Body of pancreas (tissue), 4 donors: ENCODE measurements around the gene PIWIL4. TPM values are rescaled to one million over a fixed set of nuclear protein-coding genes. Genes with fewer than 3 reads are reported as not detected.

ENCODE experiments used
- ATAC-seq: fragments of 150-250 bp; one replicate; pipeline ENCODE4 v1.9.1; 2016
- DNase-seq, 4 donors: peaks; one replicate each; pipeline ENCODE4 v3.0.0-alpha.2; 2019
- H3K27ac ChIP-seq, 4 donors: fragments of 200-600 bp; sonication (generic); 1 replicate in 3 of 4; 2 replicates in 1 of 4; pipeline versions ENCODE4 v1.5.1 to v1.6.1; 2016 to 2019; ENCODE audit warnings: mild to moderate bottlenecking in 1 of 4, mixed read lengths in 1 of 4, moderate library complexity in 1 of 4
- H3K27me3 ChIP-seq, 2 donors: fragments of 200-600 bp; sonication (generic); one replicate each; pipeline ENCODE4 v1.6.0; 2016; ENCODE audit warnings: mild to moderate bottlenecking in 1 of 2
- H3K36me3 ChIP-seq, 2 donors: fragments of 200-600 bp; sonication (generic); replicated peaks in 1 of 2; 2 replicates each; pipeline ENCODE4 v1.5.1; 2016; ENCODE audit warnings: low read depth in 2 of 2; ENCODE audit not compliant: insufficient read depth in 1 of 2
- H3K4me1 ChIP-seq: fragments of 200-600 bp; sonication (generic); one replicate; pipeline ENCODE4 v1.6.0; 2016
- H3K4me3 ChIP-seq, 2 donors: fragments of 200-600 bp; sonication (generic); 1 replicate in 1 of 2; 2 replicates in 1 of 2; pipeline ENCODE4 v1.5.1; 2016 to 2019
- H3K9me3 ChIP-seq, 3 donors: fragments of 200-600 bp; sonication (generic); 1 replicate in 2 of 3; 2 replicates in 1 of 3; pipeline ENCODE4 v1.5.1; 2016
- POLR2A ChIP-seq, 3 donors: fragments of 450-650 bp; IDR thresholded peaks; one replicate each; pipeline ENCODE4 v1.6.1; 2016; ENCODE audit warnings: antibody characterized with exemption in 3 of 3, mild to moderate bottlenecking in 2 of 3
- WGBS, 2 donors: methylation state at CpG; one replicate each; pipeline ENCODE4 v1.1.5; 2017; 5-methylcytosine and 5-hydroxymethylcytosine counted together
- intact Hi-C: fragments of 100-400 bp; cut with DNase I; formaldehyde crosslinking; loops from one replicate; pipeline ENCODE4 v1.15.1; 2023
- total RNA-seq, 2 donors: library from RNA; depleted of rRNA; stranded (reverse); fragments of >200 nt; gene quantifications; one replicate each; pipeline ENCODE4 v1.1.0, GENCODE V29; 2016
- TF ChIP-seq, protein P1 (sequence below), 7 experiments: fragments of 450-650 bp in 4 of 7; fragments of 200-600 bp in 3 of 7; sonication (generic) in 3 of 7; IDR thresholded peaks; one replicate each; pipeline ENCODE4 v1.5.1; 2016 to 2019; ENCODE audit warnings: antibody characterized with exemption in 7 of 7

PIWIL4 gene
- total RNA-seq, 2 donors from 2014 or later, result 6.5 to 13.2 TPM

DNA sequence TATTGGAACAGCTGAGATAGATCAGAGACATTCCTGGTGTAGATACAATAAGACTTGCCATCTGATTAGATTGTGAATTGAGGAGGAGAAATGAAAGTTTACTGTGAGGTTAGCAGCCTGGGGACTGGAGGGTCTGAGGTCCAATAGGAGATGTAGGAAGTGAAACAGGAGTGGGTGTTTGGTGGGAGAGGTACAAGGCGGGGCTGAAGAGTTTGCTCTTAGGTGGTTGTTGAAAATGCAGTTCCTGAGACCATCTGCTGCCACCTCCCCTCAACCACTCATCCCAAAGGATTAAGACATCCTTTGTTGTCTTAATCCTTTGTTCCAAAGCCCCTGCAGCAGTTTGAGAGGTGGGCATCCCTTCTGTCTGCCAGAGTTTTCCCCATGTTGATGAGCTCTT lies 14.8 kb downstream of the PIWIL4 start:
- no peaks in the 10 kb centered on the region for H3K36me3 ChIP-seq
- H3K27ac ChIP-seq, result no peak overlapping the region
- ATAC-seq (no peak), DNase-seq (no peak)
- H3K4me3 ChIP-seq, result no peak overlapping the region
- WGBS, 2 donors, result 50 to 82% methylated on average over 1 of the region's 1 CpG
- no peaks in the 10 kb centered on the region for H3K27me3 ChIP-seq
- TF ChIP-seq, protein P1, sequence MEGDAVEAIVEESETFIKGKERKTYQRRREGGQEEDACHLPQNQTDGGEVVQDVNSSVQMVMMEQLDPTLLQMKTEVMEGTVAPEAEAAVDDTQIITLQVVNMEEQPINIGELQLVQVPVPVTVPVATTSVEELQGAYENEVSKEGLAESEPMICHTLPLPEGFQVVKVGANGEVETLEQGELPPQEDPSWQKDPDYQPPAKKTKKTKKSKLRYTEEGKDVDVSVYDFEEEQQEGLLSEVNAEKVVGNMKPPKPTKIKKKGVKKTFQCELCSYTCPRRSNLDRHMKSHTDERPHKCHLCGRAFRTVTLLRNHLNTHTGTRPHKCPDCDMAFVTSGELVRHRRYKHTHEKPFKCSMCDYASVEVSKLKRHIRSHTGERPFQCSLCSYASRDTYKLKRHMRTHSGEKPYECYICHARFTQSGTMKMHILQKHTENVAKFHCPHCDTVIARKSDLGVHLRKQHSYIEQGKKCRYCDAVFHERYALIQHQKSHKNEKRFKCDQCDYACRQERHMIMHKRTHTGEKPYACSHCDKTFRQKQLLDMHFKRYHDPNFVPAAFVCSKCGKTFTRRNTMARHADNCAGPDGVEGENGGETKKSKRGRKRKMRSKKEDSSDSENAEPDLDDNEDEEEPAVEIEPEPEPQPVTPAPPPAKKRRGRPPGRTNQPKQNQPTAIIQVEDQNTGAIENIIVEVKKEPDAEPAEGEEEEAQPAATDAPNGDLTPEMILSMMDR (IDR thresholded peaks at IDR 0.05), result no peak
- no peak for TF ChIP-seq POLR2A (IDR thresholded peaks at IDR 0.05)
- no peaks in the 10 kb centered on the region for H3K4me1 ChIP-seq
- no peaks in the 10 kb centered on the region for H3K9me3 ChIP-seq
- intact Hi-C loops, result no loop called here

GRCh38 chr11:94583213-94583865 lies 16.2 kb downstream of the PIWIL4 start:
- H3K27ac ChIP-seq, result no peak overlapping the region
- H3K27me3 ChIP-seq, result no peaks in the 10 kb centered on the region
- TF ChIP-seq, protein P1 (IDR thresholded peaks at IDR 0.05), result no peak
- TF ChIP-seq POLR2A (IDR thresholded peaks at IDR 0.05), result no peak
- intact Hi-C loops, result no loop called here
- ATAC-seq, result no peak
- H3K4me1 ChIP-seq, result peaks cover 6% of the 10 kb centered on the region
- no peak overlapping the region for H3K4me3 ChIP-seq
- no peaks in the 10 kb centered on the region for H3K36me3 ChIP-seq
- no peaks in the 10 kb centered on the region for H3K9me3 ChIP-seq
- 44 to 62% methylated on average over 4 of the region's 4 CpGs for whole genome bisulfite sequencing, 2 donors
- no peak for DNase-seq

DNA sequence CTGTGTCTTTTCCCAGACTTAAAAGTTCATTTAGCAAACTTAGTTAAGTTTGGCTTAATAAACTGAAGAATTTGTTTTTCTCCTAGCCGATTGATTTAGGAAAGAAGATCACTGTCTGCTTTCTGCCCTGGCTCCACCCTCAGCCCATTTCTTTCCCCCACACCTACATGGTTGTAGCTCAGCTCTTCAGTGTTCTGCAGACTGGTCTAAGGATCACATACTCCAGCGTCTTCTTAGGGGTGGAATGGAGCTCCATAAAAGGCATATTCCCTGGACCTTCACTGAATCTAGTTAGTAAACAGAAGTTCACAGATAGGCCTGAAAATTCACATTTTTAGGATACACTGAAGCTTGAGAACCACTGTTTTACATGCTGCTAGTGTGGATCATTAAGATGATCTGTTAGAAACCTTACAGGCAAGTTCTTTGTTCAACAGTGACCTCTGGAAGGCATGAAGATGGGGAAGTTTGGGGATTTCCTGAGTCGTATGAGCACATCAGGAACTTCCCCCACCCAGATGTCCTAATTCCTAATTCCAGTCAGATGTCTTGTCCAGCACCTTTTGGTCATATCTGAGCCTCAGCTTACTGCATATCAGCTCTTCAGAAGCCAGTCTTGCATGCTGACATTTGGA lies 16.8 kb downstream of the PIWIL4 start:
- no peaks in the 10 kb centered on the region for H3K27me3 ChIP-seq
- no peaks in the 10 kb centered on the region for H3K9me3 ChIP-seq
- peak overlapping the region in 1 of 4 donors; percentile 31 for H3K27ac ChIP-seq
- WGBS, 2 donors, result 66 to 70% methylated on average over 3 of the region's 3 CpGs
- H3K4me3 ChIP-seq, result no peak overlapping the region
- H3K4me1 ChIP-seq, result peaks cover 9% of the 10 kb centered on the region
- DNase-seq, result peak in 1 of 4 donors; percentile 23
- ATAC-seq, result no peak
- H3K36me3 ChIP-seq, result no peaks in the 10 kb centered on the region
- intact Hi-C loops, result no loop called here
- TF ChIP-seq, protein P1 (IDR thresholded peaks at IDR 0.05), result no peak
- no peak for TF ChIP-seq POLR2A (IDR thresholded peaks at IDR 0.05)

DNA sequence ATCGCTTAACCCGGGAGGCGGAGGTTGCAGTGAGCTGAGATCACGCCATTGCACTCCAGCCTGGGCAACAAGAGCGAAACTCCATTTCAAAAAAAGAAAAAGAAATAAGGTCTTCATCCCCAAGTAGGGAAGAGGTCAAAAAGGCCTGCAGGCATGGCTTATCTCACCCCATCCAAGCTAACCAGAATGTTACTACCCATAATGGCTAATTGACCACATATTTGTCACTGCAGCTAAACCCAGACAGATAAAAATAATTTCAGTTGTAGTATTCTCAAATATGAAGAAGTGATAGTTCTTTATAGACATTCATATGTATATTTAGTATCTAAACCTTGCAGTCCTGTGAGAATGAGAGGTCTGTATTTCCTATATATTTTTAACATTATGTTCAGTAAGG lies 17.8 kb downstream of the PIWIL4 start:
- DNase-seq (no peak), ATAC-seq (no peak)
- intact Hi-C loops, result no loop called here
- H3K36me3 ChIP-seq, result no peaks in the 10 kb centered on the region
- peaks cover 9% of the 10 kb centered on the region for H3K4me1 ChIP-seq
- no peaks in the 10 kb centered on the region for H3K27me3 ChIP-seq
- TF ChIP-seq, protein P1 (IDR thresholded peaks at IDR 0.05), result no peak
- TF ChIP-seq POLR2A (IDR thresholded peaks at IDR 0.05), result no peak
- H3K4me3 ChIP-seq, result no peak overlapping the region
- WGBS, 2 donors, result 93 to 95% methylated on average over 5 of the region's 5 CpGs
- H3K27ac ChIP-seq, result no peak overlapping the region
- no peaks in the 10 kb centered on the region for H3K9me3 ChIP-seq

- intact Hi-C loops, result no loop called here
- no peak for ATAC-seq
These were observed 18.2 kb downstream of the PIWIL4 start for GRCh38 chr11:94585399-94585798.

More at GRCh38 chr11:94585399-94585798, 18.2 kb downstream of the PIWIL4 start:
- 88 to 94% methylated on average over 3 of the region's 3 CpGs for WGBS, 2 donors
- H3K9me3 ChIP-seq, result no peaks in the 10 kb centered on the region
- H3K36me3 ChIP-seq, result no peaks in the 10 kb centered on the region
- H3K4me1 ChIP-seq, result peaks cover 9% of the 10 kb centered on the region
- TF ChIP-seq, protein P1 (IDR thresholded peaks at IDR 0.05), result no peak
- TF ChIP-seq POLR2A (IDR thresholded peaks at IDR 0.05), result no peak
- no peak overlapping the region for H3K4me3 ChIP-seq
- H3K27me3 ChIP-seq, result no peaks in the 10 kb centered on the region
- no peak for DNase-seq
- H3K27ac ChIP-seq, result no peak overlapping the region
